ENCODE data around the gene HDAC6.

- TF ChIP-seq, protein P1, sequence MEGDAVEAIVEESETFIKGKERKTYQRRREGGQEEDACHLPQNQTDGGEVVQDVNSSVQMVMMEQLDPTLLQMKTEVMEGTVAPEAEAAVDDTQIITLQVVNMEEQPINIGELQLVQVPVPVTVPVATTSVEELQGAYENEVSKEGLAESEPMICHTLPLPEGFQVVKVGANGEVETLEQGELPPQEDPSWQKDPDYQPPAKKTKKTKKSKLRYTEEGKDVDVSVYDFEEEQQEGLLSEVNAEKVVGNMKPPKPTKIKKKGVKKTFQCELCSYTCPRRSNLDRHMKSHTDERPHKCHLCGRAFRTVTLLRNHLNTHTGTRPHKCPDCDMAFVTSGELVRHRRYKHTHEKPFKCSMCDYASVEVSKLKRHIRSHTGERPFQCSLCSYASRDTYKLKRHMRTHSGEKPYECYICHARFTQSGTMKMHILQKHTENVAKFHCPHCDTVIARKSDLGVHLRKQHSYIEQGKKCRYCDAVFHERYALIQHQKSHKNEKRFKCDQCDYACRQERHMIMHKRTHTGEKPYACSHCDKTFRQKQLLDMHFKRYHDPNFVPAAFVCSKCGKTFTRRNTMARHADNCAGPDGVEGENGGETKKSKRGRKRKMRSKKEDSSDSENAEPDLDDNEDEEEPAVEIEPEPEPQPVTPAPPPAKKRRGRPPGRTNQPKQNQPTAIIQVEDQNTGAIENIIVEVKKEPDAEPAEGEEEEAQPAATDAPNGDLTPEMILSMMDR (tag by site-specific recombination; IDR thresholded peaks at IDR 0.05) = no peak
- TF ChIP-seq, protein P2, sequence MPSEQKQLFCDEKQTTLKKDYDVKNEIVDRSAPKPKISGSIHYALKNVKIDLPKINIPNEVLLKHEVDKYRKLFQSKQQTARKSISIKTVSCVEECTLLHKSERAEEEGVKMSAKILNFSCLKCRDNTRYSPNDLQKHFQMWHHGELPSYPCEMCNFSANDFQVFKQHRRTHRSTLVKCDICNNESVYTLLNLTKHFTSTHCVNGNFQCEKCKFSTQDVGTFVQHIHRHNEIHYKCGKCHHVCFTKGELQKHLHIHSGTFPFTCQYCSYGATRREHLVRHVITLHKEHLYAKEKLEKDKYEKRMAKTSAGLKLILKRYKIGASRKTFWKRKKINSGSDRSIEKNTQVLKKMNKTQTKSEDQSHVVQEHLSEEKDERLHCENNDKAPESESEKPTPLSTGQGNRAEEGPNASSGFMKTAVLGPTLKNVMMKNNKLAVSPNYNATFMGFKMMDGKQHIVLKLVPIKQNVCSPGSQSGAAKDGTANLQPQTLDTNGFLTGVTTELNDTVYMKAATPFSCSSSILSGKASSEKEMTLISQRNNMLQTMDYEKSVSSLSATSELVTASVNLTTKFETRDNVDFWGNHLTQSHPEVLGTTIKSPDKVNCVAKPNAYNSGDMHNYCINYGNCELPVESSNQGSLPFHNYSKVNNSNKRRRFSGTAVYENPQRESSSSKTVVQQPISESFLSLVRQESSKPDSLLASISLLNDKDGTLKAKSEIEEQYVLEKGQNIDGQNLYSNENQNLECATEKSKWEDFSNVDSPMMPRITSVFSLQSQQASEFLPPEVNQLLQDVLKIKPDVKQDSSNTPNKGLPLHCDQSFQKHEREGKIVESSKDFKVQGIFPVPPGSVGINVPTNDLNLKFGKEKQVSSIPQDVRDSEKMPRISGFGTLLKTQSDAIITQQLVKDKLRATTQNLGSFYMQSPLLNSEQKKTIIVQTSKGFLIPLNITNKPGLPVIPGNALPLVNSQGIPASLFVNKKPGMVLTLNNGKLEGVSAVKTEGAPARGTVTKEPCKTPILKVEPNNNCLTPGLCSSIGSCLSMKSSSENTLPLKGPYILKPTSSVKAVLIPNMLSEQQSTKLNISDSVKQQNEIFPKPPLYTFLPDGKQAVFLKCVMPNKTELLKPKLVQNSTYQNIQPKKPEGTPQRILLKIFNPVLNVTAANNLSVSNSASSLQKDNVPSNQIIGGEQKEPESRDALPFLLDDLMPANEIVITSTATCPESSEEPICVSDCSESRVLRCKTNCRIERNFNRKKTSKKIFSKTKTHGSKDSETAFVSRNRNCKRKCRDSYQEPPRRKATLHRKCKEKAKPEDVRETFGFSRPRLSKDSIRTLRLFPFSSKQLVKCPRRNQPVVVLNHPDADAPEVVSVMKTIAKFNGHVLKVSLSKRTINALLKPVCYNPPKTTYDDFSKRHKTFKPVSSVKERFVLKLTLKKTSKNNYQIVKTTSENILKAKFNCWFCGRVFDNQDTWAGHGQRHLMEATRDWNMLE (tag by site-specific recombination; conservative IDR thresholded peaks at IDR 0.05; ENCODE audit: low read depth) = no peak
- TF ChIP-seq ZNF768 (tag by site-specific recombination; IDR thresholded peaks at IDR 0.05) (no peak), KLF1 (tag by site-specific recombination; IDR thresholded peaks at IDR 0.05) (no peak), ZSCAN23 (tag by site-specific recombination; IDR thresholded peaks at IDR 0.05) (no peak), ZNF146 (tag by site-specific recombination; IDR thresholded peaks at IDR 0.05) (no peak), ZNF350 (tag by site-specific recombination; IDR thresholded peaks at IDR 0.05) (no peak), ZFP37 (tag by site-specific recombination; IDR thresholded peaks at IDR 0.05) (no peak), ZNF335 (tag by site-specific recombination; conservative IDR thresholded peaks at IDR 0.05) (no peak), ZNF76 (tag by site-specific recombination; IDR thresholded peaks at IDR 0.05; ENCODE audit: borderline replicate concordance, low read depth) (no peak)
- TF ChIP-seq, protein P3, sequence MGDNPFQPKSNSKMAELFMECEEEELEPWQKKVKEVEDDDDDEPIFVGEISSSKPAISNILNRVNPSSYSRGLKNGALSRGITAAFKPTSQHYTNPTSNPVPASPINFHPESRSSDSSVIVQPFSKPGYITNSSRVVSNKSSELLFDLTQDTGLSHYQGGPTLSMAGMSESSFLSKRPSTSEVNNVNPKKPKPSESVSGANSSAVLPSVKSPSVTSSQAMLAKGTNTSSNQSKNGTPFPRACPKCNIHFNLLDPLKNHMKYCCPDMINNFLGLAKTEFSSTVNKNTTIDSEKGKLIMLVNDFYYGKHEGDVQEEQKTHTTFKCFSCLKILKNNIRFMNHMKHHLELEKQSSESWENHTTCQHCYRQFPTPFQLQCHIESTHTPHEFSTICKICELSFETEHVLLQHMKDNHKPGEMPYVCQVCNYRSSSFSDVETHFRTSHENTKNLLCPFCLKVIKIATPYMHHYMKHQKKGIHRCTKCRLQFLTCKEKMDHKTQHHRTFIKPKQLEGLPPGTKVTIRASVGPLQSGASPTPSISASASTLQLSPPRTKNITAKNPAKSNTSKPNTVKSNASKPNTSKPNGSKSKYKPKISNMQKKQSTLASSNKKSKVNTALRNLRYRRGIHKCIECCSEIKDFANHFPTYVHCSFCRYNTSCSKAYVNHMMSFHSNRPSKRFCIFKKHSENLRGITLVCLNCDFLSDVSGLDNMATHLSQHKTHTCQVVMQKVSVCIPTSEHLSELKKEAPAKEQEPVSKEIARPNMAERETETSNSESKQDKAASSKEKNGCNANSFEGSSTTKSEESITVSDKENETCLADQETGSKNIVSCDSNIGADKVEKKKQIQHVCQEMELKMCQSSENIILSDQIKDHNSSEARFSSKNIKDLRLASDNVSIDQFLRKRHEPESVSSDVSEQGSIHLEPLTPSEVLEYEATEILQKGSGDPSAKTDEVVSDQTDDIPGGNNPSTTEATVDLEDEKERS (tag by site-specific recombination; IDR thresholded peaks at IDR 0.05) = no peak
Observed at GRCh38 chrX:48833542-48834138, 31.8 kb downstream of the HDAC6 start.

Data from HEK293 (cell line).